Muscle layer of duodenum (tissue), 2 donors: ENCODE measurements around the gene CCHCR1.

Experiments
- H3K27ac ChIP-seq: one replicate; pipeline ENCODE4 v1.7.0; 2013; ENCODE audit warnings: mild to moderate bottlenecking, low read length
- H3K27me3 ChIP-seq: one replicate; pipeline ENCODE4 v1.7.0; 2013; ENCODE audit warnings: low read depth, mild to moderate bottlenecking, control low read depth, low read length
- H3K36me3 ChIP-seq, 2 donors: one replicate each; pipeline ENCODE4 v1.7.0; 2013; ENCODE audit warnings: low read length in 2 of 2, control low read depth in 1 of 2, mild to moderate bottlenecking in 1 of 2; ENCODE audit not compliant: insufficient read depth in 2 of 2, control insufficient read depth in 1 of 2
- H3K4me1 ChIP-seq, 2 donors: one replicate each; pipeline ENCODE4 v1.7.0; 2013; ENCODE audit warnings: low read length in 2 of 2, mild to moderate bottlenecking in 2 of 2, control low read depth in 1 of 2, moderate library complexity in 1 of 2; ENCODE audit not compliant: insufficient read depth in 2 of 2, control insufficient read depth in 1 of 2
- H3K4me3 ChIP-seq, 2 donors: one replicate each; pipeline ENCODE4 v1.7.0; 2013; ENCODE audit warnings: low read length in 2 of 2, low read depth in 1 of 2, mild to moderate bottlenecking in 1 of 2
- H3K9me3 ChIP-seq, 2 donors: one replicate each; pipeline ENCODE4 v1.7.0; 2013; ENCODE audit warnings: low read length in 2 of 2, control low read depth in 1 of 2, mild to moderate bottlenecking in 1 of 2; ENCODE audit not compliant: control insufficient read depth in 1 of 2
- donor health status: healthy.

The CCHCR1 gene

DNA sequence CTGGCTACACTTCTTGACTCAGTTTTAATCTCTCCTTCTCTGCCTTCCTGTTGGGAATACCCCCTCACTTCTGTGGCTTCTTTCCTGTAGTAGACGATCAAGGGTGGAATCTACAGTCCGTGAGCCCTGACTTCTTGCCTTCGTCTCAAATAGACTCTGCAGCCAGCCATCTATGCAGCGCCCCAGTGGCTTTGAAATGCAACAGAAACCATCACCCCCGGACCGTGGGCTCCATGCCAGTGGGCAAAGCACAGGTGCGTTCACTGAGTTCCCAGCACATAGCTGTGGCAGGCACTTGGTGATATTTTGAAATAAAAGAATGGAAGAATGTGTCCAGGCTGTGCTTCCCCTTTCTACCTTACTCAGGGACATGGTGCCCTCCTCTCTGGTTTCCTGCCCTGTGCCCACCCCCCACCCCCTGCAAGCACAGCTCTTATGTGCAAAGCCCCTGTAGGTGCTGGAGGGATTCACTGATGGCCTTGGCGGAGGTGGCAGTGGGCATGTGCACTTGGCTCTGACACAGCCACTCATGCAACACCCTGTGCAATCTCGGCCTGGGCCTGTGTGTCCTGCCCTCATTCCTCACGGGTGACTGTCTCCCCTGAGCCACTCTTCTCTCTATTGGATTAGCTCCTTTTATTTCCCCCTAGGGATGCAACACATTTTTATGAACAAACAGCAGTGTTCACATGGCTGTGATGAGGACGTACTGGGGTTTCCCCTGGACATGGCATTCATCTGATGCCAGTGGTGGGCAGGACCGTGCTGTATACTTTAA, 31.8 kb downstream of the CCHCR1 start:
- no peaks in the 10 kb centered on the region for H3K36me3 ChIP-seq
- H3K4me1 ChIP-seq, result peaks cover 0 to 36% of the 10 kb centered on the region in 2 donors
- H3K9me3 ChIP-seq, result no peaks in the 10 kb centered on the region
- H3K4me3 ChIP-seq, result no peak overlapping the region
- no peak overlapping the region for H3K27ac ChIP-seq
- H3K27me3 ChIP-seq, result no peaks in the 10 kb centered on the region

DNA sequence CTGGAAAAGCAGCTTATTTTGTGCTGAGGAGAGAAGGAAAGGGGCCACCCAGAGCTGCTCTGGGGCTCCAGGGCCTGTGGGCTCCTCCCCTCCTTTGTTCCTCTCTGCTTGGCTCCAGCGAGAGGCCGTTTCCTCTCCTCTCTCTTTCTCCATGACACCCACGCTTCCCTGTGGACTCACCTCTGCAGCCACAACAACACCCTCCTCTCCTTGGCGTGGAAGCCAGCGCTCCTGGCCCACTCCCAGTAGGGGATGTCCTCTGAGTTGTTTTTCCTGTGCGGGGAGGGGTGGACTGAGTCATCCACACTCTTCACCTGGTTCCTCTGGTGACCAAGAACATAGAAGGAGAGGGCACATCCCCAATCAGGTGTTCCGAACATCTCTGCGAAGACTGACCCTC, 32.4 kb downstream of the CCHCR1 start:
- Histone ChIP-seq H3K4me3 (no peak overlapping the region), H3K4me1 (peaks cover 0 to 36% of the 10 kb centered on the region in 2 donors), H3K27me3 (no peaks in the 10 kb centered on the region), H3K9me3 (no peaks in the 10 kb centered on the region), H3K36me3 (no peaks in the 10 kb centered on the region), H3K27ac (no peak overlapping the region)

DNA sequence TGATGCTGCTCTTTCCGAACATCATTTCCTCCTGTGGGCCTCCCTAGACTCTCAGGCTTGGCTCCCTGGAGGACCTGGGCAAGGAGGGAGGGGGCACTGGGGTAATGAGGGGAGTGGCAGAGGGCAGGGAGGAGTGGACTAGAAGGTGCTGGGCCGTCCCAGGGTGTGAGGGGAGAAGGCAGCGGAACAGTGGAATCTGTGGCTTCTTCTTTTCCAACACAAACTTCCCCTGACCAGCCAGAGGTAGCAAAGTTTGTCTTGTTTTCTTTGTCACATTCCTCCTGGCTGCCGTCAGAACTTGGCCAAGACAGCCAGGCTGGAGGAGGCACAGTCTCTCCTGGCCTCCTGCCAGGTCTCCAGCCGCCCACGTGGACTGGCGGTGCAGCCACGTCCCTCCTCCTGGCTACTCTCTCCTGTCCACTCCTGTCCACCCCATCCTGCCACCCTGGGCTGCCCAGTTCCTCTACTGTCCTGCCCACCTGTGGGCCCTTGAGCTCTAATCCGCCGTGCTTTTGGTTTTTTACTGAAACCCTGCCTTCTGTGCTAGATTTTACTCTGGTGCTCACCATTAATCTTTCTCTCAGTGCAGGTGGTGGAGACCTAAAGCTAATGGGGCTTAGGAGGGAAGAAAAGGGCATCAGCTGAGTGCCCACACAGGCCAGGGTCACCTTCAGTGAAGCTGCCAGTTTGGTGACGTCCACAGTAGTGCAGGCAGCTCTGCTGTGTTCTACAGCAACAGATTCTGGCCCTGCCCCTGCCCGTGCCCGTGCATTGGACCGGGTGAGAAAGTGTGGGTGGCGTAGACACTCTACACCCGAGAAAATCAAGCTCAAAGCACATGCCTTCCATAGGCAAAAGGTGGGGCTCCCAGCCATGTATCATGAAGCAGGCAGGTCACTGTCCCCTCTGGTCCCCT, 34.6 kb downstream of the CCHCR1 start:
- H3K27ac ChIP-seq, result no peak overlapping the region
- no peaks in the 10 kb centered on the region for H3K27me3 ChIP-seq
- H3K4me3 ChIP-seq, result no peak overlapping the region
- H3K36me3 ChIP-seq, result no peaks in the 10 kb centered on the region
- H3K9me3 ChIP-seq, result no peaks in the 10 kb centered on the region
- peaks cover 0 to 36% of the 10 kb centered on the region in 2 donors for H3K4me1 ChIP-seq

DNA sequence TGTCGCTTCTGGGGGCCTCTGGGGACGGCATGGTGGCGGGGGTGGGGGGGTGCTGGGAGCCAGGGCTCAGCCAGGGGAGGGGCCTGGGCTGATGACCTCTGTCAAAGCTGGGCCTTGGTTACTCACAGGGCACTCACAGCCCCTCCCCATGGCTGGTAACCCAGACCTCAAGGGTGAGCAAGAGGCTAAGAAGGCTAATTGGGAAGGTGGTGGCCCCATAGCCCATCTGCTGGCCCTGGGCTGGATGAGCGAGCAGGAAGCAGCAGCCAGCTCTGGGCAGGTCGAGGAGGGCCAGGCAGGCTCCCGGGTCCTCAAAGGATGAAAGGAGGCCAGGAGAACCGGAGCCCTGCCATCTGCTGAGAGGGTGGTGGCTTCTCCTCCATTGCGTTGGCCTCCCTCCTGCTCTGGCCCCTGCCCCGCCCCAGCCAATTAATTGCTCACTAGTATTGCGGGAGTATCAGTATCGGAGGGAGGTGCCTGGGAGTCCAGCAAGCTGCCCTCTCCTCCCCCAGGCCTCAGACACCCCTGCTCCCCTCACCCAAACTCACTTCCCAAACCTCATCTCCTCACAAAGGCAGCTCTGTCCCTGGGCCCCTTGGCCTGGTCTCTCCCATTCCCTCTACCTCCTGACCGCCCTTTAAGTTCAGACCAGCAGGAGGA, 36.3 kb downstream of the CCHCR1 start:
- Histone ChIP-seq H3K27me3 (no peaks in the 10 kb centered on the region), H3K4me3 (no peak overlapping the region), H3K4me1 (peaks cover 0 to 40% of the 10 kb centered on the region in 2 donors), H3K27ac (no peak overlapping the region), H3K36me3 (no peaks in the 10 kb centered on the region), H3K9me3 (no peaks in the 10 kb centered on the region)

DNA sequence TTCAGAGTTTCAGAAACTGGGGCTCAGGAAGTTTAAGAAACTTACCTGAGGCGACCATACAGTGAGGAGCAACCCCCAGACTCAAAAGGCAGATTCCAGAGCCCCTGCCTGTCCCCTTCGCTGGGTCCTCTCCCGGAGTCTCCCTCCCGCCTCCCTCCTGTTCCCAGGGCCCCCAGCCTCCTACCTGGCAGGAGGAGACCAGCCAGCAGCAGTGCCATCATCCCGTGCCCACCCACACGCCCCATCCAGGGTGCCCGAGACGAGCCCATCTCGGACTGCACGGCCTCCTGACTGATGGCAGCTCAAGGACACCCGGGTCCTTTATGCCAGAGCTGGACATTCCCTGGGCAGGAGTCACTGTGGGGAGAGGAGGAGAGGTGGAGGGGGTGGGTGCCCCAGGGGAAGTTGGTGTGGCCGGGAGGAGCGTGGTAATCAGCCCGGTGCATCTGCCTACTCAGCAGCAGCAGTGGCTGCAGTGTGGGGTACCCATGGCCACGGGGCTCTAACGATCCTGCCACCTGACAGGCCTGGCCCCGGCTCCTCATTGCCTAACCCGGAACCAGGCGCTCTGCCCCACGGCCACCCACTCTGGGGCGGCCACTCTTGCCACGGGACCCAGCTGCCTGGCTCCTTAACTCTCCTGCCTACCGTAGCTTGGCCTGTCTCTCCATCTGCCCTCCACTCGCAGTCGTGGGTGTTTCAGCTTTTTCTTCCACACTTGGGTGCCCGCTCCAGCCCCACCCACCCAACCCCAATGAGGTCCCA, 37.3 kb downstream of the CCHCR1 start, which contains the start of gene CDSN:
CDSN (minus strand) TSS at position 296 of the 765 bp plus-strand sequence; CDS start at position 269, 27 bp downstream.
- Histone ChIP-seq H3K4me3 (no peak within 1 kb of the TSS), H3K9me3 (no peaks in the 10 kb centered on the region), H3K27ac (no peak within 1 kb of the TSS), H3K4me1 (peaks cover 3 to 40% of the 10 kb centered on the region in 2 donors), H3K27me3 (no peaks in the 10 kb centered on the region), H3K36me3 (no peaks in the 10 kb centered on the region)

DNA sequence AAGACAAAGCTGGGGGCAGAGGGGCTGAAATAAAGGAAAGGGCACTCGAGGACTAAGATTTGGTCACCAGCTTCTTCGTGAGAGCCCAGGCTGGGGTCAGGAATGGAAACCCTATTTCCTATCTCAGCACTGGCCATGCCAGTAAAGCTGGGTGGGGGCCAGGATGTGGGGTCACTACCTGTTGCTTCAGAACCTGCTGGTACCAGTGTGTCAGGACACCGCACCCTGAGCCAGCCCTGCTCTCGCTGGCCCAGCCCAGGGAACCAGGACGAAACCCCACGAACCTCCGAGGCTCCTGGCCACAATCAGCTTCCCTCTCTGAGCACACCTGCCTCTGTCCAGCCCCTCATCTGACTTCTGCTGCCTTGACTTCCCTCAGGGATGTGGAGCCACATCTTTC, 39.4 kb downstream of the CCHCR1 start:
- Histone ChIP-seq H3K4me3 (no peak overlapping the region), H3K9me3 (no peaks in the 10 kb centered on the region), H3K27ac (no peak overlapping the region), H3K4me1 (peaks cover 13 to 40% of the 10 kb centered on the region in 2 donors), H3K27me3 (no peaks in the 10 kb centered on the region), H3K36me3 (no peaks in the 10 kb centered on the region)

DNA sequence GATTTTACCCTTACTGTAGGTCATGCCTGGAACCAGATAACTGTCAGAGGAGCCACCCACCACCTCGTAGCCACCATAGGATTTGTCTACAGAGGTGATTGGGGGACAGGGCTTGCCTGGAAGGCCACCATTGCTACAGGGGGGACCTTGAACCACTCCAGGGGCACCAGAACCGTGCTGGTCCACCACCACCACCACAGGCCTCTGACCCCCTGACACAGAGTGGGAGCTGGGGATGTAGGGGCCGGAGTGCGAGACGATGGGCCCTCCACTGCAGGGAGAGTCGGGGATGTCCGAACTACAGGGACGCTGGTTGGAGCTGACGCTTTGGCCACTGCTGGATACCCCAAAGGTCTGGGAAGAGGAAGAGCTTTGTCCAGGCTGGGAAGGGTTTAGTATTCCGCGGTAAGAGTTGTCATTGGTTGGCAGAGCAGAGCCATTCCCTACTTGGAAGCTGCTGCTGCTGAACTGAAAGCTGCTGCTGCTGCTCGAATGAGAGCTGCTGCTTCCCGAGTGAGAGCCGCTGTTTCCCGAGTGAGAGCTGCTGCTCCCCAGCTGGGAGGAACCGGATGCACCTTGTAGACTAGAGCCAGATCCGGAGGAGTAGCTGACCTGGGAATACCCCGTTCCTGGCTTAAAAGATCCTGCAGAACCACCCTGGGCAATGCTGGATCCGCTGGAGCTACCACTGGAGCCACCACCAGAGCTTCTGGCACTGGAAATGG, 40.8 kb downstream of the CCHCR1 start:
- Histone ChIP-seq H3K4me1 (peaks cover 13 to 27% of the 10 kb centered on the region in 2 donors), H3K27ac (no peak overlapping the region)

DNA sequence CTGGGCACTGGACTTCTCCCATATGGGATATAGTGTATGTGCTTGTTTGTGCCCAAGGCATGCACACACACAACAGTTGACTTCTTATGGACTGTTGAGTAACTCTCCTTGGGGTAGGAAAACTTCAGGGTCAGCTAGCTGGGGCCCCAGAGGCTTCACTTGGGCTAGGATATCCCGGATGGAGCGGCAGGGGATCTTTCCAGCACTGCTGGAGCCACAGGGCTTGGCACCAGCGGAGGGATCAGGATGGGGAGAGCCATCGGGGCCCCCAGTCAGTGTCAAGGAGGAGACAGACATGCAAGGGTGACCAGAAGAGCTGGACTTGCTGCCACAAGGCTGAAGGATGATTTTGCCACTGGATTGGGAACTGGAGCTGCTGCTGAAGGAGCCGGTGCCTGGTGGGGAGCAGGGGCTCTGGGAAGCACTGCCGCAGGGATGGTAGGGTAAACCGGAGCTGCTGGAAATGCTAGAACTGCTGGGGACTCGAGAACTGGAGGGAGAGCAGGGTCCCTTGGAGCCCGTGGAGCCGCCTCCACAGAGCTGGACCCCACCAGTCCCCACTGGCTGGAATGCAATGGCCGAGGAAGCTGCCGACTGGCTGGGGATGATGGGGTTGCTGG, 41.6 kb downstream of the CCHCR1 start:
- Histone ChIP-seq H3K27me3 (no peaks in the 10 kb centered on the region), H3K4me1 (peaks cover 13 to 26% of the 10 kb centered on the region in 2 donors), H3K9me3 (no peaks in the 10 kb centered on the region), H3K4me3 (no peak overlapping the region), H3K27ac (no peak overlapping the region), H3K36me3 (no peaks in the 10 kb centered on the region)

More for the DNA sequence above, 40.8 kb downstream of the CCHCR1 start:
- no peaks in the 10 kb centered on the region for H3K27me3 ChIP-seq
- no peaks in the 10 kb centered on the region for H3K9me3 ChIP-seq
- H3K36me3 ChIP-seq, result no peaks in the 10 kb centered on the region
- H3K4me3 ChIP-seq, result peak overlapping the region; percentile 12 to 28

DNA sequence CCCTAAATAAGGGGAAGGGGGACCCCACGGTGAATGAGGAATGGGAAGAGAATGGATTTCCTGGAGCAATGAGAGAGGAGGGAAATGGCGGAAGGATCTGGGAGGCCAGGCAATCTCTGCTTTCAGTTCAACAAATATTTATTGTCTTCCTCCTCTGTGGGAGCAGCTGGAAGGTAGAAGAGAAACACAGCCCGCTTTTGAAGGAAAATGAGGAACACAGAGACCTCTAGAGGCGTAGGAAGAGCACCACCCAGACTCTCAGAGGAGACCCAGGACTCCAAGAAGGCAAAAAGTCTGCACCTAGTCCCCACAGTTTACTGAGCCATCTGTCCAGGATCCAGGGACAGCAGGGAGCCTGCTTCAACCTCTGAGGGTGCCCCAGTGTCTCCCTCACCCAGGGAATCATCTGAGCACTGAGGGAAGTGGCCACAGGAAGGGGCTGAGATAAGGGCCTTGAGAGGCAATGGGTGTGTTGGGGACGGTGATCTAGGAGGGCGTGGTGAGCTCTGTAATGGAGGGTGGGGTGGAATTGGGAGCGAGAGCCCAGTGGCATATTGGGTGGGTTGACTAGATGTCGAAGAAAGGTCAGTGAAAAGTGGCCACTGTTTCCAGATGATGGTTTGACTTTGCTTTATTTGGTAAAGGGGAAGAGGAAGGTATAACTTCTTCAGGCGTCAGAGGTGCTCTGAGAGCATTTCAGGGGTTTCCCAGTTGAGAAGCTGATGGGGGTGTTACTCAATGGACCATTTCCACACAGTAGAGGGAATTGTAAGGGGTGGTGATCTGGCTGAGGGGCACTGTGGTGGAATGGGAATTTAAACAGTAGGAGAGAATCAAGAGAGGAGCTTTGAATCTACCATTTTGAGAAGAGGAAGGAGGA, 42.4 kb downstream of the CCHCR1 start:
- Histone ChIP-seq H3K36me3 (no peaks in the 10 kb centered on the region), H3K27me3 (no peaks in the 10 kb centered on the region), H3K4me1 (peaks cover 13 to 26% of the 10 kb centered on the region in 2 donors), H3K4me3 (peak overlapping the region; percentile 32 to 60), H3K27ac (peak overlapping the region; percentile 76), H3K9me3 (no peaks in the 10 kb centered on the region)
